Left ventricle myocardium inferior (tissue), 1 donor: Measurements from ENCODE around the gene TECTA. TPM values are rescaled to one million over a fixed set of nuclear protein-coding genes. Genes with fewer than 3 reads are reported as not detected.

Experiments used
- DNase-seq: peaks from one replicate; pipeline ENCODE4 v3.0.0-alpha.2; 2020
- H3K27ac ChIP-seq: fragments of 200-600 bp; replicated peaks from 2 replicates; pipeline ENCODE4 v1.8.0; 2021
- H3K27me3 ChIP-seq: fragments of 200-600 bp; 2 replicates; pipeline ENCODE4 v1.8.0; 2021; ENCODE audit warnings: low read depth
- H3K36me3 ChIP-seq: fragments of 200-600 bp; 2 replicates; pipeline ENCODE4 v1.8.0; 2021
- H3K4me1 ChIP-seq: fragments of 200-600 bp; 2 replicates; pipeline ENCODE4 v1.8.0; 2021
- H3K4me3 ChIP-seq: fragments of 200-600 bp; 2 replicates; pipeline ENCODE4 v1.8.0; 2021; ENCODE audit warnings: mild to moderate bottlenecking, moderate library complexity
- H3K9me3 ChIP-seq: fragments of 200-600 bp; replicated peaks from 2 replicates; pipeline ENCODE4 v1.8.0; 2021
- CTCF ChIP-seq: fragments of 200-600 bp; IDR thresholded peaks from 2 replicates; pipeline ENCODE4 v1.8.0; 2021; ENCODE audit warnings: antibody characterized with exemption, mild to moderate bottlenecking, borderline replicate concordance
- intact Hi-C: fragments of 100-400 bp; cut with micrococcal nuclease; formaldehyde crosslinking; loops from one replicate; pipeline ENCODE4 v1.11.0; 2022
- total RNA-seq: library from RNA; stranded (reverse); fragmentation: NEBNext Ultra II Directional; extraction: Animal tissue kit (Norgen Biotek cat#: 25700); gene quantifications from one replicate; pipeline ENCODE4 v1.2.1, GENCODE V29; 2021
- donor health status: DM: no; HTN: yes; CAD: no; lungs with severe emphysema.

The TECTA gene
- total RNA-seq, 1 donor from 2014 or later: 1.1 TPM

- Histone ChIP-seq H3K27ac (no peak overlapping the region), H3K4me1 (no peaks in the 10 kb centered on the region), H3K4me3 (no peak overlapping the region), H3K36me3 (peaks cover 5% of the 10 kb centered on the region), H3K9me3 (no peaks in the 10 kb centered on the region), H3K27me3 (no peaks in the 10 kb centered on the region)
- no peak for TF ChIP-seq CTCF
- DNase-seq: no peak
- intact Hi-C loops: no loop called here
Observed at GRCh38 chr11:121149116-121149515, 48.1 kb downstream of the TECTA start.

- Histone ChIP-seq H3K9me3 (no peaks in the 10 kb centered on the region), H3K4me3 (no peak overlapping the region), H3K27me3 (no peaks in the 10 kb centered on the region), H3K27ac (no peak overlapping the region), H3K36me3 (no peaks in the 10 kb centered on the region), H3K4me1 (no peaks in the 10 kb centered on the region)
- no peak for DNase-seq
- intact Hi-C loops: no loop called here
- TF ChIP-seq CTCF: no peak
Observed at GRCh38 chr11:121151207-121151688, 50.2 kb downstream of the TECTA start.

- Histone ChIP-seq H3K9me3 (no peaks in the 10 kb centered on the region), H3K27me3 (no peaks in the 10 kb centered on the region), H3K36me3 (no peaks in the 10 kb centered on the region), H3K4me3 (no peak overlapping the region), H3K27ac (no peak overlapping the region), H3K4me1 (no peaks in the 10 kb centered on the region)
- intact Hi-C loops: no loop called here
- no peak for TF ChIP-seq CTCF
- no peak for DNase-seq
Observed at GRCh38 chr11:121152764-121153163, 51.7 kb downstream of the TECTA start.

- DNase-seq: no peak
- intact Hi-C loops: no loop called here
- H3K9me3 ChIP-seq: no peaks in the 10 kb centered on the region
- H3K27ac ChIP-seq: no peak overlapping the region
- H3K36me3 ChIP-seq: no peaks in the 10 kb centered on the region
- no peak for TF ChIP-seq CTCF
- no peaks in the 10 kb centered on the region for H3K27me3 ChIP-seq
- H3K4me1 ChIP-seq: no peaks in the 10 kb centered on the region
- no peak overlapping the region for H3K4me3 ChIP-seq
Observed at GRCh38 chr11:121153472-121153871, 52.4 kb downstream of the TECTA start.

- H3K27me3 ChIP-seq: no peaks in the 10 kb centered on the region
- H3K9me3 ChIP-seq: no peaks in the 10 kb centered on the region
- no peak for DNase-seq
- intact Hi-C loops: no loop called here
- no peaks in the 10 kb centered on the region for H3K4me1 ChIP-seq
- no peak for TF ChIP-seq CTCF
- no peak overlapping the region for H3K27ac ChIP-seq
- no peaks in the 10 kb centered on the region for H3K36me3 ChIP-seq
- H3K4me3 ChIP-seq: no peak overlapping the region
Observed at GRCh38 chr11:121154486-121155314, 53.7 kb downstream of the TECTA start.
